ENCODE results near the gene TM4SF4. TPM values are rescaled to one million over a fixed set of nuclear protein-coding genes. Genes with fewer than 3 reads are reported as not detected.

TM4SF4 gene
- total RNA-seq, 1 donor from 2014 or later, result not detected

Other genes with a start within 250 kb of the TM4SF4 start
- 4.0 and 5.6 TPM in 2 replicates for gene TM4SF18, start 141.1 kb upstream of the TM4SF4 start, total RNA-seq
- gene TM4SF1, start 97.0 kb upstream of the TM4SF4 start, total RNA-seq, result 28.9 and 31.3 TPM in 2 replicates
- gene WWTR1, start 183.3 kb downstream of the TM4SF4 start, total RNA-seq, result 94.3 and 105 TPM in 2 replicates

Measured in astrocyte (in vitro differentiated cells and primary cell).